ENCODE results near the gene CCNO.

The CCNO gene

GRCh38 chr5:55211184-55211874 lies 22.1 kb downstream of the CCNO start:
- no peak overlapping the region for H3K4me3 ChIP-seq
- no peak for DNase-seq (ENCODE audit: low spot score in 2 of 2)
- in situ Hi-C loops (cut with MboI; ENCODE audit: low sequenced_read_pairs), result no loop called here
- H3K9me3 ChIP-seq, result no peaks in the 10 kb centered on the region
- no peaks in the 10 kb centered on the region; the same call in 1 of the 2 replicates for H3K4me1 ChIP-seq
- H3K36me3 ChIP-seq (replicated peaks), result no peaks in the 10 kb centered on the region
- no peaks in the 10 kb centered on the region for H3K27me3 ChIP-seq (ENCODE audit: low read depth)

GRCh38 chr5:55205001-55205400 lies 28.4 kb downstream of the CCNO start:
- Histone ChIP-seq H3K4me3 (no peak overlapping the region), H3K27me3 (ENCODE audit: low read depth) (no peaks in the 10 kb centered on the region; the same call in 1 of the 2 replicates), H3K9me3 (no peaks in the 10 kb centered on the region), H3K36me3 (replicated peaks) (no peaks in the 10 kb centered on the region), H3K4me1 (no peaks in the 10 kb centered on the region; the same call in 1 of the 2 replicates)
- in situ Hi-C loops (cut with MboI; ENCODE audit: low sequenced_read_pairs), result no loop called here
- no peak for DNase-seq (ENCODE audit: low spot score in 2 of 2)

GRCh38 chr5:55191165-55191564 lies 42.2 kb downstream of the CCNO start:
- Histone ChIP-seq H3K4me1 (no peaks in the 10 kb centered on the region), H3K4me3 (no peak overlapping the region), H3K27me3 (ENCODE audit: low read depth) (peaks cover 12% of the 10 kb centered on the region), H3K9me3 (no peaks in the 10 kb centered on the region), H3K36me3 (replicated peaks) (no peaks in the 10 kb centered on the region)
- DNase-seq (ENCODE audit: low spot score in 2 of 2), result no peak
- in situ Hi-C loops (cut with MboI; ENCODE audit: low sequenced_read_pairs), result loop anchor here (25.0 kb wide), 1 partner anchor 521 kb away; the partner anchor contains the start of gene SLC38A9

- H3K27me3 ChIP-seq (ENCODE audit: low read depth), result peaks cover 14% of the 10 kb centered on the region; the same call in 1 of the 2 replicates
- no peaks in the 10 kb centered on the region for H3K9me3 ChIP-seq
- in situ Hi-C loops (cut with MboI; ENCODE audit: low sequenced_read_pairs), result loop anchor here (25.0 kb wide), 1 partner anchor 523 kb away; the partner anchor contains the start of gene SLC38A9
- no peak for DNase-seq (ENCODE audit: low spot score in 2 of 2)
- H3K36me3 ChIP-seq (replicated peaks), result no peaks in the 10 kb centered on the region
- no peak overlapping the region for H3K4me3 ChIP-seq
- no peaks in the 10 kb centered on the region for H3K4me1 ChIP-seq
Observed at GRCh38 chr5:55188656-55189540, 44.5 kb downstream of the CCNO start.

- Histone ChIP-seq H3K27me3 (ENCODE audit: low read depth) (peaks cover 15% of the 10 kb centered on the region; the same call in 1 of the 2 replicates), H3K4me1 (no peaks in the 10 kb centered on the region), H3K4me3 (no peak overlapping the region), H3K9me3 (no peaks in the 10 kb centered on the region), H3K36me3 (replicated peaks) (no peaks in the 10 kb centered on the region)
- in situ Hi-C loops (cut with MboI; ENCODE audit: low sequenced_read_pairs), result loop anchor here (25.0 kb wide), 1 partner anchor 525 kb away; the partner anchor contains the start of gene SLC38A9
- peak in 1 of 2 experiments; percentile 29 for DNase-seq (ENCODE audit: low spot score in 2 of 2)
Observed at GRCh38 chr5:55187370-55187769, 46.0 kb downstream of the CCNO start.

All from HAP-1 (cell line).